GM19372 (cell line): ENCODE measurements around the gene AKAP5.

ENCODE experiments used
- ATAC-seq: cut with Tn5 transposase; IDR thresholded peaks from one replicate; pipeline ENCODE4 v1.9.1; 2021; ENCODE audit warnings: mild to moderate bottlenecking, low read depth, moderate library complexity; ENCODE audit not compliant: unreplicated experiment

The AKAP5 gene

DNA sequence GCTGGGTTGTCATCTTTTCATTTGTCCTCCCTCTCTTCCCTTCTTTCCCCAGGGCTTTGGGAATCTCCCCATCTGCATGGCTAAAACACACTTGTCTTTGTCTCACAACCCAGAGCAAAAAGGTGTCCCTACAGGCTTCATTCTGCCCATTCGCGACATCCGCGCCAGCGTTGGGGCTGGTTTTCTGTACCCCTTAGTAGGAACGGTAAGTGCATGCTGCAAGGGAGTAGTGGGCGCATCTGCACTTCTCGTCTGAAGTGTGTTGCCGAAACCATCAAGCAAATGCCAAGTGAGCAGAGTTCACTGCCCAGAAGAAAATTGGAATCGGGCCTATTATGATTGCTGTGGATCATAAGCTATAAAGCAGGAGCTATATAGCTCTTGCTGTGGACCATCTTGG, 10.6 kb upstream of the AKAP5 start:
- ATAC-seq, result no peak

GRCh38 chr14:64459405-64460136, 5.7 kb upstream of the AKAP5 start:
- no peak for ATAC-seq

DNA sequence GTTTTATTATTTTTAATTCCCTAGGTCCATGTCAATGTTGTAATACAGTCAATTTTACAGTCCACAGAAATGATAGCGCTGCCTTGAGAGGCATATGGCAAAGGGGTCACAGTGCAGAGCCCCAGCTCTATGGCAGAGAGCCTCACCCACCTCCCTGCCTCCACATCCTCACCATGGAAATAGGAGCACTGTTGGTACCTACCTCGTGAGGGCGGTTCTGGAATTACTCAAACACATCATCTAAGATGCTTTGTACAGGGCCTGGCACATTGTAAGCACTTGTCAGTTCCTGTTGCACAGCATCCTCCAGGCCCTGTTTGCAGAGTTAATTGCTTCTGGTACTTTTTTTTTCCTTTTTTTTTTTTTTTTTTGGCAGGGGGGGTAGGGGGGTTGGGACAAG, 4.1 kb upstream of the AKAP5 start:
- no peak for ATAC-seq

- no peak for ATAC-seq
These were observed 2.1 kb upstream of the AKAP5 start for GRCh38 chr14:64463195-64463594.

DNA sequence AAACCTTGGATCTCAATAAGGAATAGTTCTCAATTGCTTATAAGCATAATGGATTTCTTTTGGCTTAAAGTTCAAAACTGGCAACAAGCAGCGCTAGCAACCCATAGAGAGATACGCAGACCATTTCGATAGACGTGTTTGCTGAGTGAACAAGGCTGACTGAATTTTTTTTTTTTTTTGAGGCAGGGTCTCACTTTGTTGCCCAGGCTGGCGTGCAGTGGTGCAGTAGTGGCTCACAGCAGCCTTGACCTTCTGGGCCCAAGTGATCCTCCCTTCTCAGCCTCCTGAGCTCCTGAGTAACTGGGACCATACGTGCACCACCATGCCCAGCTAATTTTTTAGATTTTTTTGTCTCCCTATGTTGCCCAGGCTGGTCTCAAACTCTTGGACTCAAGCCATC, 1.4 kb upstream of the AKAP5 start:
- ATAC-seq, result no peak

DNA sequence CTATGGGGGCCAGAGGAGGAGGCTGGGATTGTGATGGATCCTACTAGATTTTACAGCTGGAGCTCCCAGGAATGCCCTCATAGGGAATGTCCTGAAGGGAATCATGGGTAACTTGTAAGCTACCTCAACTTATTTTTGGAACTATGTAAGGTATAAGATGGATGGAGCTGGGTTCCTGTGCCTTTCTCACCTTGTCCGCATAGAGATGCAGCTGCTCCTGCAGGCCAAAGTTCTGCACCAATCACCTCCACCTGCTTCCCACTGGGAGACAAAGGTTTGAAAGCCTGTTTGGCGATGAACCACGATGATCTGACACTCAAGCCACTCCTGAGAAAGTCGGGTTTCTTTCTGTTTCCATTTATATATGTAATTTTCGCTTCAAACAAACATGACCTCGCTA, 648 bp upstream of the AKAP5 start:
- ATAC-seq, result no peak

- no peak for ATAC-seq
These were observed 694 bp downstream of the AKAP5 start for GRCh38 chr14:64465831-64466554.

DNA sequence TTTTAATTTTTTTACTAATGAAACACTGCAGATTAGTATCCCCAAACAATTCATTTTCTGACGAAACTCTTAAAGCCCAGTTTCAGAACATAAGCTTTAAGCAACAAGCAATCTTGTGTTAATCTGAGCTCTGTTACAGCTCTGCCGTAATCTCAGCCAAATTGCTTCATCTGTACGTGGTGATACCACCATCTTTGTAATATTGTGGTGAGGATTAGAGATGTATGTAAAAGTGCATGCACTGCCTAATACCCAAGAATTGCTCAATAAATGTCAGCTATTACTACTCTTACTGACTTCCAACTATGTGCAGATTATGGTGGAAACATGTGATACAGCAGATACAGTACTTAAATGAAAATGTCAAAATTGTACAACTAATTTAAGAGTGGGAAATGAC, 1.8 kb downstream of the AKAP5 start:
- no peak for ATAC-seq

DNA sequence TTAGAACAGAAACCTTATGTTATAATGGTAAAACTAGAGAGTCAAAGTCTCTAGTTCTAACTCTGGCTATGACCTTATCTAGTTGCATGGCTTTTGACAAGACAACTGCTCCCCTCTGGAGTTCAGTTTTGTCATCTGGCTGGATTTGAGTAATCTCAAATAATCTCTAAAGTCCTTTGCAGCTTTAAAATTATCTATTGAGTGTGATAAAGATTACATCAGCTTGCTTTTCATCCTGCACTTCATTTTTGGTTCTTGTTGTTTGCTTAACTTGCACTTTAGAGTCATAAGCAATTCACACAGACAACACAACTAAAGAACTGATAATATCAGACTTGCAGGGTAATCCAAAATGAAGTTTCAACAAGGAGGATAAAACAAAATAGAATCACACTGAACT, 2.3 kb downstream of the AKAP5 start:
- no peak for ATAC-seq

DNA sequence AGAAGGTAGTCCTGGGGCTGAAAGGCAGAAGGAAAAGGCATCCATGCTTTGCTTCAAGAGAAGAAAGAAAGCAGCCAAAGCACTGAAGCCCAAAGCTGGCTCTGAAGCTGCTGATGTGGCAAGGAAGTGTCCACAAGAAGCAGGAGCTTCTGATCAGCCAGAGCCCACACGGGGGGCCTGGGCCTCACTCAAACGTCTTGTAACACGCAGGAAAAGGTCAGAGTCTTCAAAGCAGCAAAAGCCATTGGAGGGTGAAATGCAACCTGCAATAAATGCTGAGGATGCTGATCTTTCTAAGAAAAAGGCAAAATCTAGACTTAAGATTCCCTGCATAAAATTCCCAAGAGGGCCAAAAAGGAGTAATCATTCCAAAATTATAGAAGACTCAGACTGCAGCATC, 3.2 kb downstream of the AKAP5 start:
- ATAC-seq, result no peak

GRCh38 chr14:64474041-64474440, 8.7 kb downstream of the AKAP5 start:
- ATAC-seq, result no peak

GRCh38 chr14:64474698-64475097, 9.4 kb downstream of the AKAP5 start:
- ATAC-seq, result no peak

DNA sequence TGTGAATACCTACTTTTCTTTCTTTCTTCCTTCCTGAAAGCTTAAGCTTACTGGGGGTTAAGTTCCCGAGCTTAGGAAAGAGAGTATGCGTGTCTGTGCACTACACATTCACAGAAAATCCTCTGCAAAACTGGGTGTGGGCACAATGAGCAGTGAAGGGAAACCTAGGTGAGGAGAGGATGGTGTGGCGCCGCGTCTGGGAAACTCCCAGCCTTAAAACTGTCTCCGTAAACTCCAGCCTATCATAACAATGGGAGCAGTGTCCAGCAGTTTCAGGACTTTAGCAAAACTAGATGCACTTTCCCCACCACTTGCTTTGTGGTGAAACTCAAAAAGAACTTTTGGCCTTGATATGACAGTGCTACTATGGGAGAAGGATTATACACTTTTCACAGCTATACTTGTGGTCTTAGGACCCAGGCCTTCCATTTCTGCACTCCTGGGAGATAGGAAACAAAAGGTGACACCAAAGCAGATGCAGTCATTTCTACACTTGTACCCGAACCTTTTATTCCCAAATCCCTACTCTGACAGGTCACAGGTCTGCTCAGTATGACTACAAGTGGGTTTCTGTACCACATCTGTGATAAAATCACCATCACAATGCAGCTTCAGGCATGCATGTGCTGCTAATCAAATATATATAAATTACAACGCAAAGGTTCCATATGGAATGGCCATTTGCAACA, 10.4 kb downstream of the AKAP5 start:
- ATAC-seq, result no peak

GRCh38 chr14:64476438-64476837, 11.1 kb downstream of the AKAP5 start:
- ATAC-seq, result no peak

DNA sequence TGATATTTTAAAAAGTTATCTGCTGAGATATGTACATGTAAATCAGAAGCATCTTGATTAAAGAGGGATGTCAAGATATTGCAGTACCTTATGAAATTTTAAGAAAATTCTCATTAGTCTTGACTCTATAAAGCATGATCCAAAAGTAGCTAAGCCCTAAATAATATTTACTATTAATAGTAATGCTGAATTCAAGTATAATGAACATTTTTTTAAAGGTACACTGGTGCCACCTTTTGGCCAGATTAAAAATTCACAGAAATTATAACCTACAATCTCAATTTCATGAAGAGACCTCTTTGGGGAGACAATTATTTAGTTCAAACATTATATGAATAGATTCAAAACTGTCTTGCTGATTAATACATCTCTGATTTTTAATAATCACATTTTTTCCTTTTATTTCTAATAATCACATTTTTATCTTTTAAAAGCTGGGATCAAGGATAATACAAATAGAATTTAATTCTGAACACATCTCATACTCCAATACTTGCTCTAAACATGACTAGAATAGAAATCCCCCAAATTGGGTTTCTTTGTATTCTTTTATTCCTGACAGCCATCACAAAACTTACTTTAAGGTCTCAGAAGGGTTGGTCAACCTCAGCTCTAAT, 13.4 kb downstream of the AKAP5 start:
- no peak for ATAC-seq

- no peak for ATAC-seq
These were observed 23.3 kb downstream of the AKAP5 start for GRCh38 chr14:64488590-64489099.

- ATAC-seq, result no peak
These were observed 26.3 kb downstream of the AKAP5 start for GRCh38 chr14:64491637-64492036.

DNA sequence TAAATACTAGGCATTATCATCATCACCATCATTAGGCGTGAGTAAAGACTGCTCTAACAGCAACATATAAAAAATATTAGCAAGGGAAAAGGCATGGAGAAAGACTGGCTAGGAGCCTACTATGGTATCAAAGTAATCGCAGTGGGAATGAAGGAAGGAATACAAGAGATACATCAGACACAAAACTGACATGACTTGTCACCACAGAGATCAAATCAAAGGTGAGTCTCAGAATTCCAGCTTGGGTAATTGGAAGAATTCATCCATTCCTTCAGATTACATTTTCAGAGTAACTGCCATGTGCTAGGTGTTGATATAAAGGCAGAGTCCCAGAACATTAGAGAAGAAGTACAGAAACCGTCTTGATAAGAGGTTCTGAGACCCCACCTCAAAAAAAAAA, 28.2 kb downstream of the AKAP5 start:
- no peak for ATAC-seq

DNA sequence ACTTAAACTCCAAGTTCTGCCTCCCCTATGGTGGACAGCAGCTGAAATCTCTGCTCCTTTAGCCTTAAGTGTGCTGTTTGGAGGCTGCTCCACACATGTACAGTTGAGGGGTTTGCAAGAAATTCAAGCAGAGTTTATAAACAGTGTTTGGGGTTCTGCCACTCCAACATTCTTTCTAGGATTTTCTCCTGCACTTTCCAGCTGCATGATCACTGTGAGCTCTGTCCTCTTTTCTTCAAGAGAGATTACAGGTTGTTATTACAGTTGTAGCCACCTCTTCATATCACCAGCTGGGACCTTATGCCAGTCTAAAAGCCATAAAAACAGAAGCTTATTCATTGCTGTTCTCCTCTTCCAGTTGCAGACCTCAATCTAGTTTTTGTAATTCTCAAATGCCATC, 30.0 kb downstream of the AKAP5 start:
- no peak for ATAC-seq

DNA sequence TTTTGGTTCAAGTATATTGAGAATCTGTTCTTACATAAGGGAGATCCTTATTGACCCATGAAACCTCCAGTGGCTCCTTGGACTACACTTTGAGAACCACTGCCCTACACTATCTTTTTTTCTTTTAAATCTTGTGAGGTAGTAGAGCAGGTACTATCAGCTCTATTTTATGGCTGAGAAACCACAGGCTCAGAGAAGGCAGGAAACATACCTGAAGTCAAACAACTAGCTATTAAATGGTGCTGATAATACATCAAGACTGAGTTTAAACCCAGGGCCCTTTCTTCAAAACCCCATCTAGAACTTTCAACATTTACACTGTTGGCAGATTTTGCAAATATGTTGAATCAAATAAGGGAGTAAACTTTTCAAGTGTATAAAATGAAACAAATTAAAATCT, 31.5 kb downstream of the AKAP5 start:
- ATAC-seq, result no peak

DNA sequence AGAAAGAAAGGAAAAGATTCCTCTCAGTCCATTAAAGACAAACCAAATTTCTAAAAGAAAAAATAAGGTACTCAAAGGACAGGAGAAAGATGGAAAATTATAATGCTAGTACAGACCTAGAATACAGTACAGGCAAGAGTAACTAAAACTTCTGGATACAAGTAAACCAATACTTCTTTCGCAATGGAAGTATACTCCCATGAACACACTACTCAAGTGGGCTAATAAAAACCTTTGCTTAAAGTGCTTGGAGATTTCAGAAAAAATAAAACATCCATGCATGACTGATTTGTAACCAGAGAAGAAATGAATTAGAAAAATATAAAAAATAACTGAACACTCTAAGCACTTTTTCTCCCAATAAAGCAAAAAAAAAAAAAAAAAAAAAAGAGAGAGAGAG, 34.8 kb downstream of the AKAP5 start:
- ATAC-seq, result no peak
